8988T (cell line): Measurements from ENCODE around the gene PCNX2.
"Not testable (repeated sequence)": the region's sequence is repeated elsewhere in the genome, so short reads cannot be mapped to it uniquely, and the experiment has no call there.

Experiments used
- DNase-seq: peaks from one replicate; pipeline ENCODE4 v3.0.0; 2011

PCNX2 gene

GRCh38 chr1:233097546-233097945 is 198.0 kb downstream of the PCNX2 start:
- DNase-seq: no peak

DNA sequence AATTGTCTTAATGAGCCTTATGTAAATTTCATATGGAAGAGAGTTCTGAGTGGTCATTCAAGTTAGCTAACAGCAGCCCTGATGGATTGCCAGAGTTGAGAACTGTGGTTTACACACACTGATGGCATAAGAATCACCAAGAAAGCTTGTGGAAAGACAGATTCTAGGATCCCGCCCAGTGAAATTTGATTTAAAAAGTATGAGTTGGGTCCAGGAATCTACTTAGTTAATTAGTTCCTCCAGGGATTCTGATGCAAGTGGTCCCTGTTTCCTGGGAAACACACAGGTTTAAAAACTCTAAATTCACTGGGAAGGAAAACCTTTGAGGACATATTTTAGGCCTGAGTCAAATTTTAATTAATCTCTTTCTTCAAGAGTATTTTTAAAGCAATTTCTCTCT is 200.8 kb downstream of the PCNX2 start:
- no peak for DNase-seq

DNA sequence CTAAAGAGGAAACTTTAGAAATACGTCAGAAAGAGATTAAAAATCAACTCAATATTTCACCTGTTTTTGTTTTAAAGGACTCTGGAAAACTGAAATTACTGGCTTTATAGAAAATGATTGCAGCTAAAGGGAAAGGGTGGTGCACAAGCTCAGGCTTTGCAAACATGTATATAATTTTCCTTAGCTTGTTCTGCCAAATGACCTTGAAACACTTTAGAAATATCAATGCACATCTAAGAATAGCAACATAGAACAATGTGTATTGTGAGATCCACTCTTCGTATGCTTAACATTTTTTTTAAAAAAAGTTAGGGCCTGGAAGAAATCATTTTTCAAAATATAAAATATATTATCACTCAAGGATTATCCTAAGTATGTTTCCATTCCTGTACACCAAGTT is 201.3 kb downstream of the PCNX2 start:
- DNase-seq: no peak

GRCh38 chr1:233090746-233091494 is 204.6 kb downstream of the PCNX2 start:
- DNase-seq: no peak

GRCh38 chr1:233089251-233089650 is 206.3 kb downstream of the PCNX2 start:
- no peak for DNase-seq

DNA sequence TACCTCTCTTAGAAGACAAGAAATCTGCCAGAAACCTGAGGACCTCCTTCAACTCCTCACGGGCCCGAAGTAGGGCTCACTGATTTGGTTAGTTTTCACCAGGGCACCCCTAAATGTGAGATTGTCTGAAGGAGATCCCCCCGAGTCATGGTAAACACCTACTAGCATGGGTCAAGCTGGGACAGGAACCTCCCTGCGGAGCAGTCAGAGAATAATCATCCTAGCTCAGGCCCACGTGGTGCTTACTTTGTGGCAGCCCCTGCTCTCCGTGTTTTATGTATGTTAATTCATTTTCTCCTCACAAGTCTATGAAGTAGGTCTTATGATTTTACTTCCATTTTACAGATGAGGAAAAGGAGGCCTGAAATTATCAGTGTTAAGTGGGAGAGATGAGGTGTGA is 206.9 kb downstream of the PCNX2 start:
- no peak for DNase-seq

GRCh38 chr1:233086961-233087881 is 208.3 kb downstream of the PCNX2 start:
- no peak for DNase-seq

GRCh38 chr1:233085566-233085965 is 210.0 kb downstream of the PCNX2 start:
- no peak for DNase-seq

GRCh38 chr1:233082778-233083550 is 212.6 kb downstream of the PCNX2 start:
- DNase-seq: no peak

DNA sequence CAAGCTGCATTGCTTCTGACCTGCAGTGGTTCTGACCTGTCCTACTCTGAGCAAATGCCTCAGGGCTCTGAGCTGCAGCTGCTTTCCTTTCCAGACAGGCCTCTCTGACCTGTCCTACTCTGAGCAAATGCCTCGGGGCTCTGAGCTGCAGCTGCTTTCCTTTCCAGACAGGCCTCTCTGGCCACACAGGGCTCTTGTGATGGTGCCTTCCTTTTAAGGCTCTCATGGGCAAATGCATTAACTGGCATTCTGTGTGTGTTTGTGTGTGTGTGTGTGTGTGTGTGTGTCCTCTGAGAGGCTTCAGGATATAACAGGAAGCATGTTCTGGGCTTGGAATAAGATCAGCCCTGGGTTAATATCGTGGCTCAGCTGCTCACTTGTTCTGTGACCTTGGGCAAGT is 213.8 kb downstream of the PCNX2 start:
- DNase-seq: no peak

GRCh38 chr1:233080827-233081226 is 214.7 kb downstream of the PCNX2 start:
- DNase-seq: not testable (repeated sequence)

DNA sequence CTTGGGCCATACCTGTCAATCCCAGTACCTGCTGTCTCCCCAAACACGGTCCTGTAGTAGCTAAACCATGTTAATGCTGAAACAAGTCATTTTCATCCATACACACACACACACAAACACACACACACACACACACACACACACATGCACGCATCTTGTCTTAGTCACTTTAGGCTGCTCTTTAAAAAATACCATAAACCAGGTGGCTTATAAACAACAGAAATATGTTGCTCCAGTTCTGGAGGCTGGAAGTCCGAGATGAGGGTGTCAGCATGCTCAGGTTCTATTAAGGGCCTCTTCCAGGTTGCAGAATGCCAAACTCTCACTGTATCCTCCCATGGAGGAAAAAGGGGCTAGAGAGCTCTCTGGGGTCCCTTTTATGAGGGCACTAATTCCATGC is 215.2 kb downstream of the PCNX2 start:
- no peak for DNase-seq

DNA sequence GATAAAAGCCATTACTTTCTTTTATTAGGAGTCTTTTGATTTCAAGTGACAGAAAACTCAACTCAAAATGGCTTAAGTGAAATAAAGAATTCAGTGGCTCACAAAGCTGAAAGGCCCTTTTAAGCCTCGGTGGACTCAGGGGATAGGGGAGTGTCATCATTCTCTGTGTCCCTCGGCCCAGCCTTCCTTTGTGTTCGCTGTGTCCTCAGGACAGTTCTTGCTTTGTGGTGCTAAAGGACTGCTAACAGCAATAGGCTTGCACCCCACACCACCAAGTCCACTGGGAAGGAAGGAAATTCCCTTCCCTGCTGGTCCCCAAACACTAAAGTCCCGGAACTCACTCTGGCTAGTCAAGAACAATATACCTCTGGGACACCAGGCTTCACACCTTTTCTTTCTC is 216.0 kb downstream of the PCNX2 start:
- DNase-seq: no peak

DNA sequence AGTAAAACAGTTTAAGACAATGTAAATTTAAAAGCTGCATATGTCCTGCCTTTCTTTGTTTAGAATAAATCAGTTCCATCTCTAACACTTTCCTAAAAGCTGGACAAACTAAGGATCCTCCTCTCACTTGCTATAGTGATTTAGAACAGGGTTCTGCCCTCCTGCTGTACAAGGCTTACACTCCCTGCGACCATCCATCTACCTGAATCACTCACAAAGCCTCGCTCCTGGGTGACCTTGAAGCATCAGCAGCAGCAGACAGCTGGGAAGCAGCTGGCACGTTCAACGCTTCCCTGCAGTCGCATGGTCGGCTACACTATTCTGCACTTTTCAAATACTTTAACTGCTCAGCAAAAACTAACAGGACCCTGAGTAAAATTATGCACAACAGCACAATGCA is 217.1 kb downstream of the PCNX2 start:
- no peak for DNase-seq

DNA sequence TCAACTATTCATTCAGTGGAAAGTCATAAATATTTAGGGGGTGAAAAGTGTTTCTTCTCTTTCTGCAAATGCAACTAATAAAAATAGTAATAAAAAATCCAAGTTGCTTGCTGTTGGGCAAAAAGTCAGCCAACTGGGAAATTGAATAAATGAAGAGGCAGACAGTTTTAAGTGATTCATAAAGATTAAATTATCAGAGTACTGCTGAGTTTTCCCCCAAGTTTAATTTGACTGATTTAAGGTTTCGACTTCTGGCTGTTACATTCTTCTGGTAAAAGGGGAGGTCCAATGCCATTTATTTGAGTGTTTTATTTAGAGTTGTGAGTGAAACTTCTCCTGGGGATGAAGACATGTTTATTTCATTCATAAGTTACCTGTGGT is 219.6 kb downstream of the PCNX2 start:
- DNase-seq: no peak

GRCh38 chr1:233066087-233066486 is 229.4 kb downstream of the PCNX2 start:
- DNase-seq: no peak

GRCh38 chr1:233065685-233066084 is 229.8 kb downstream of the PCNX2 start:
- DNase-seq: no peak

DNA sequence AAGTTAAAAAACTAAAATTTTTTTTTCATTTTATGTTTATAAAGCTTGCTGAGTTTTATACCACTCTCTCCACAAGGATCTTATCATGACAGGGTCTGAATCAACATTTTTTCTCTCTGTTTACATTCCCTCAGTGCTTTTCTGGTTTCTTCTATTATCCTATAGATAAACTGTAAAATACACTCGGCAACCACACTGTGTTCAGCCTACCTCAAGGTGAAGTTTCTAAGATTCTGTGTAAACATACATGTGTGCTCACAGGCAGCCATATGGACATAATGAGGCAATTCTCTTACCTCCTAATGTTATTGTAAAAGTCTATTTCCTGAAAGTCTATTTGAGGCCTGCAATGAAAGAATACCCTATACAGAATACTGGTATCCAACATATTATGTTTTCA is 230.5 kb downstream of the PCNX2 start:
- DNase-seq: no peak

DNA sequence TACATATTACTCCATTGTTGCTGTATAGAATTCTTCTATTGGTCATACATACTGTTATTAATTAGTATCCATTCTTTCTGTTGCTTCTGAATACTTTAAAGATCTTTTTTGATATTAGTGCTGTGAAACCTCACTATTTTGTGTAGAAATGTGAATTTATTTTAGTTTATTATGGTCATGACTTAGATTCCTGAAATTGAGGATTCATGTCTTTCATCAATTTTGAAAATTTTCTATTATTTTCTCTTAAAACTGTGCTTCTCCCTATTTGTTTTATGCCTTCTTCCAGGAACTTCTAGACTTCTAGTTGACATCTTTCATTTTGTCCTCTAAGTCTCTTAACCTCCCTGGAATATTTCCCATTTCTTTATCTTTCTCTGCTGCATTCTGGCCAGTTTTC is 232.1 kb downstream of the PCNX2 start:
- no peak for DNase-seq

DNA sequence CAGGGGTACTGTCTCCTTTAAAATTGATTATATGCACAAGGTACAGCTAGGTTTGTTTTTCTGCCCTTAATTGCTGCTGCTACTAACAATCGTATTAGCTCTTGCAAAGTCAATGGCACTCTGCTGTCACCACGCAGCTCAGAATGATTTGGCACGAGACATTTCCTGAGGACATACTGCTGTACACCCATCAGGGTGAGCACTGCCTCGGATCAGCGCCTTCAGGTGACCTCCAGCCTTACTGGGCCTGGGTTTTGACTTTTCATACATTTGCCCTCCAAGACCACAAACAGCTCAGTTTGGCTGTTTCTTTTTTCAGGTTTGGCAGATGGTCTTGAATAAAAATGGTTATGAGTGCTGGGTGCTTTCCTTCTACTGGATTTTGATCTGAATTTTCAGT is 234.3 kb downstream of the PCNX2 start:
- no peak for DNase-seq

- DNase-seq: no peak
These were observed 235.0 kb downstream of the PCNX2 start for GRCh38 chr1:233060461-233060994.

- no peak for DNase-seq
These were observed 237.7 kb downstream of the PCNX2 start for GRCh38 chr1:233057836-233058235.
